ENCODE measurements around the gene NUP62CL.
"Not testable (repeated sequence)": the region's sequence is repeated elsewhere in the genome, so short reads cannot be mapped to it uniquely, and the experiment has no call there.

Gene NUP62CL

DNA sequence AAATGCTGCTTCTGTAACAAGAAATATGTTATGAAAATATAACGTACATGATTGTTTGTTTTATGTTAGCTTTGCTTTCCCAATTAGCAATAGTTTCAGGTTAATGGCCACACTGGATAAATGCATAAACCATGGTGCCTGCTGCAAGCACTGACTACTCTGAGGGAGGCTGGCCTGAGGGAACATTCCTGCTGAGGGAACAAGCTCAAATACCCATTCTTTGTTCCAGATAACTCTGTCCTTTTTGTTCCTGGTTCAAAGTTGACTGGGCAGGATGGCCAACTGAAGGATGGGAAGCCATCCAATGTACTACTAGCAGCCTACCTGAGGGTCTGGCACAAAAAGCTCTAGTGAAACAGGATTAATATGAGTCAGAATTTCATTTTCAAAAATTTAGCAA is 37.5 kb downstream of the NUP62CL start:
- in situ Hi-C loops (cut with HindIII; ENCODE audit: low sequenced_read_pairs): no loop called here
- DNase-seq (ENCODE audit: low read depth, low spot score): no peak
- no peak overlapping the region for H3K4me3 ChIP-seq (ENCODE audit: low read depth, low read length)
- no peak for TF ChIP-seq CTCF (IDR thresholded peaks at IDR 0.05; ENCODE audit: low read depth, low read length)

DNA sequence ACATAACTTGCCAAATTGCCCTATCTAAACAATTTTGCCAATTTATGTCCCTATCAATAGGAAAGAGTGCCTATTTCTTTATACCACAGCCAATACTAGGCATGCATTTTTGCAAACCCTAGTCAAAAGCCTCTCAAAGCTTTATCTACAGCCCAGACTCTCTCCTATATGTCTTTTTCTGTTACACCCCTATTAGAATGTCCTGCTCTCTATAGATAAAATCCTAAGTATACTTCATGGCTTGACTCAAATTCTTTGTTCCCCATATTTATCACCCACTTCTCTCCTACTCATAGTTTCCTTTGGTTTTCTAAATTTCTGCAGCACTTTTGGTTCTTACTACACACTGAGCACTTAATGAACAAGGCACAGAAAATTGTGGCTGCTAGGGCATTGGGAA is 38.0 kb downstream of the NUP62CL start:
- TF ChIP-seq CTCF (IDR thresholded peaks at IDR 0.05; ENCODE audit: low read depth, low read length): no peak
- H3K4me3 ChIP-seq (ENCODE audit: low read depth, low read length): no peak overlapping the region
- DNase-seq (ENCODE audit: low read depth, low spot score): no peak
- in situ Hi-C loops (cut with HindIII; ENCODE audit: low sequenced_read_pairs): no loop called here

GRCh38 chrX:107167163-107167921 is 38.9 kb downstream of the NUP62CL start:
- no peak overlapping the region for H3K4me3 ChIP-seq (ENCODE audit: low read depth, low read length)
- no peak for TF ChIP-seq CTCF (IDR thresholded peaks at IDR 0.05; ENCODE audit: low read depth, low read length)
- no peak for DNase-seq (ENCODE audit: low read depth, low spot score)
- in situ Hi-C loops (cut with HindIII; ENCODE audit: low sequenced_read_pairs): no loop called here

DNA sequence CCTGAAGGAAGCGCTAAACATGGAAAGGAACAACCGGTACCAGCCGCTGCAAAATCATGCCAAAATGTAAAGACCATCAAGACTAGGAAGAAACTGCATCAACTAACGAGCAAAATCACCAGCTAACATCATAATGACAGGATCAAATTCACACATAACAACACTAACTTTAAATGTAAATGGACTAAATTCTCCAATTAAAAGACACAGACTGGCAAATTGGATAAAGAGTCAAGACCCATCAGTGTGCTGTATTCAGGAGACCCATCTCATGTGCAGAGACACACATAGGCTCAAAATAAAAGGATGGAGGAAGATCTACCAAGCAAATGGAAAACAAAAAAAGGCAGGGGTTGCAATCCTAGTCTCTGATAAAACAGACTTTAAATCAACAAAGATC is 48.6 kb downstream of the NUP62CL start:
- DNase-seq (ENCODE audit: low read depth, low spot score); H3K4me3 ChIP-seq (ENCODE audit: low read depth, low read length); in situ Hi-C loops (cut with HindIII; ENCODE audit: low sequenced_read_pairs): not testable (repeated sequence)

DNA sequence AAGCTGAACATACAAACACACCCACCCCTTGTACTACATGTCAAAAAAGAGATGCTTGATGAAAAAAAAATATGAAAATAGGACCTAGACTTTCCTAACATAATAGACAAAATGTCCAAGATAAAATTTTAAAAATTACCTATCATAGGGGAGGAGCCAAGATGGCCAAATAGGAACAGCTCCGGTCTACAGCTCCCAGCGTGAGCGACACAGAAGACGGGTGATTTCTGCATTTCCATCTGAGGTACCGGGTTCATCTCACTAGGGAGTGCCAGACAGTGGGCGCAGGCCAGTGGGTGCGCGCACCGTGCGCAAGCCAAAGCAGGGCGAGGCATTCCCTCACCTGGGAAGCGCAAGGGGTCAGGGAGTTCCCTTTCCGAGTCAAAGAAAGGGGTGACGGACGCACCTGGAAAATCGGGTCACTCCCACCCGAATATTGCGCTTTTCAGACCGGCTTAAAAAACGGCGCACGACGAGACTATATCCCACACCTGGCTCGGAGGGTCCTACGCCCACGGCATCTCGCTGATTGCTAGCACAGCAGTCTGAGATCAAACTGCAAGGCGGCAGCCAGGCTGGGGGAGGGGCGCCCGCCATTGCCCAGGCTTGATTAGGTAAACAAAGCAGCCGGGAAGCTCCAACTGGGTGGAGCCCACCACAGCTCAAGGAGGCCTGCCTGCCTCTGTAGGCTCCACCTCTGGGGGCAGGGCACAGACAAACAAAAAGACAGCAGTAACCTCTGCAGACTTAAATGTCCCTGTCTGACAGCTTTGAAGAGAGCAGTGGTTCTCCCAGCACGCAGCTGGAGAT is 50.4 kb downstream of the NUP62CL start:
- DNase-seq (ENCODE audit: low read depth, low spot score); in situ Hi-C loops (cut with HindIII; ENCODE audit: low sequenced_read_pairs); H3K4me3 ChIP-seq (ENCODE audit: low read depth, low read length): not testable (repeated sequence)

GRCh38 chrX:107154787-107155620 is 51.2 kb downstream of the NUP62CL start:
- TF ChIP-seq CTCF (IDR thresholded peaks at IDR 0.05; ENCODE audit: low read depth, low read length): no peak
- in situ Hi-C loops (cut with HindIII; ENCODE audit: low sequenced_read_pairs): no loop called here
- peak; percentile 39 for DNase-seq (ENCODE audit: low read depth, low spot score)
- H3K4me3 ChIP-seq (ENCODE audit: low read depth, low read length): no peak overlapping the region

GRCh38 chrX:107153005-107153404 is 53.2 kb downstream of the NUP62CL start:
- no peak overlapping the region for H3K4me3 ChIP-seq (ENCODE audit: low read depth, low read length)
- in situ Hi-C loops (cut with HindIII; ENCODE audit: low sequenced_read_pairs): no loop called here
- no peak for DNase-seq (ENCODE audit: low read depth, low spot score)

More at GRCh38 chrX:107153005-107153404, 53.2 kb downstream of the NUP62CL start:
- TF ChIP-seq CTCF (IDR thresholded peaks at IDR 0.05; ENCODE audit: low read depth, low read length): no peak
